Parathyroid adenoma (tissue), 2 donors: ENCODE data around the gene ACTN2.

Experiments
- H2AFZ ChIP-seq: fragments of 300-600 bp; sonication (generic); one replicate; pipeline ENCODE4 v1.7.0; 2017; ENCODE audit warnings: antibody characterized with exemption, mild to moderate bottlenecking
- H3K27ac ChIP-seq: fragments of 300-600 bp; sonication (generic); one replicate; pipeline ENCODE4 v1.7.0; 2017
- H3K27me3 ChIP-seq: fragments of 300-600 bp; sonication (generic); one replicate; pipeline ENCODE4 v1.7.0; 2017; ENCODE audit warnings: low read length; ENCODE audit not compliant: control insufficient read depth, insufficient read depth
- H3K36me3 ChIP-seq: fragments of 300-600 bp; sonication (generic); one replicate; pipeline ENCODE4 v1.7.0; 2017; ENCODE audit warnings: low read length; ENCODE audit not compliant: control insufficient read depth, insufficient read depth
- H3K4me1 ChIP-seq: fragments of 300-600 bp; sonication (generic); one replicate; pipeline ENCODE4 v1.7.0; 2017; ENCODE audit warnings: control low read depth
- H3K4me2 ChIP-seq: fragments of 300-600 bp; sonication (generic); one replicate; pipeline ENCODE4 v1.7.0; 2017; ENCODE audit warnings: low read length
- H3K4me3 ChIP-seq: fragments of 300-600 bp; sonication (generic); one replicate; pipeline ENCODE4 v1.7.0; 2017; ENCODE audit warnings: low read depth, low read length
- H3K79me2 ChIP-seq: fragments of 300-600 bp; sonication (generic); one replicate; pipeline ENCODE4 v1.7.0; 2017; ENCODE audit warnings: control low read depth
- H3K9ac ChIP-seq: fragments of 300-600 bp; sonication (generic); one replicate; pipeline ENCODE4 v1.7.0; 2017; ENCODE audit warnings: mild to moderate bottlenecking
- H3K9me3 ChIP-seq: fragments of 300-600 bp; sonication (generic); one replicate; pipeline ENCODE4 v1.7.0; 2017; ENCODE audit warnings: low read length; ENCODE audit not compliant: control insufficient read depth
- CTCF ChIP-seq: fragments of 300-600 bp; sonication (generic); IDR thresholded peaks from one replicate; pipeline ENCODE4 v1.7.0; 2017; ENCODE audit warnings: antibody characterized with exemption, mild to moderate bottlenecking
- donor health status: primary hyperparathyroidism.

The ACTN2 gene

GRCh38 chr1:236688705-236689104 lies 2.4 kb downstream of the ACTN2 start:
- Histone ChIP-seq H3K4me3 (no peak overlapping the region), H3K79me2 (no peaks in the 10 kb centered on the region), H3K4me2 (no peak overlapping the region), H3K4me1 (no peaks in the 10 kb centered on the region), H3K36me3 (no peaks in the 10 kb centered on the region), H3K27ac (no peak overlapping the region), H3K9me3 (no peaks in the 10 kb centered on the region), H3K27me3 (no peaks in the 10 kb centered on the region), H3K9ac (no peak overlapping the region), H2AFZ (no peak overlapping the region)
- TF ChIP-seq CTCF, result no peak

GRCh38 chr1:236689713-236690569 lies 3.6 kb downstream of the ACTN2 start:
- Histone ChIP-seq H3K4me3 (no peak overlapping the region), H3K4me1 (no peaks in the 10 kb centered on the region), H3K9ac (no peak overlapping the region), H3K79me2 (no peaks in the 10 kb centered on the region), H3K27me3 (no peaks in the 10 kb centered on the region), H3K9me3 (no peaks in the 10 kb centered on the region), H2AFZ (no peak overlapping the region), H3K36me3 (no peaks in the 10 kb centered on the region), H3K27ac (no peak overlapping the region), H3K4me2 (no peak overlapping the region)
- TF ChIP-seq CTCF, result no peak

GRCh38 chr1:236691348-236691747 lies 5.0 kb downstream of the ACTN2 start:
- Histone ChIP-seq H3K79me2 (no peaks in the 10 kb centered on the region), H3K4me3 (no peak overlapping the region), H3K36me3 (no peaks in the 10 kb centered on the region), H3K27me3 (no peaks in the 10 kb centered on the region), H3K9me3 (no peaks in the 10 kb centered on the region), H3K27ac (no peak overlapping the region), H3K9ac (no peak overlapping the region), H3K4me1 (no peaks in the 10 kb centered on the region), H3K4me2 (no peak overlapping the region), H2AFZ (no peak overlapping the region)
- TF ChIP-seq CTCF, result no peak

- Histone ChIP-seq H3K9me3 (no peaks in the 10 kb centered on the region), H3K27me3 (no peaks in the 10 kb centered on the region), H3K9ac (no peak overlapping the region), H3K4me3 (no peak overlapping the region), H3K4me1 (no peaks in the 10 kb centered on the region), H3K4me2 (no peak overlapping the region), H3K27ac (no peak overlapping the region), H3K79me2 (no peaks in the 10 kb centered on the region), H3K36me3 (no peaks in the 10 kb centered on the region), H2AFZ (no peak overlapping the region)
- TF ChIP-seq CTCF, result no peak
Measured at GRCh38 chr1:236692128-236692527, 5.8 kb downstream of the ACTN2 start.

- no peak for TF ChIP-seq CTCF
- Histone ChIP-seq H3K4me1 (no peaks in the 10 kb centered on the region), H3K9me3 (no peaks in the 10 kb centered on the region), H3K4me3 (no peak overlapping the region), H3K9ac (no peak overlapping the region), H3K36me3 (no peaks in the 10 kb centered on the region), H3K27me3 (no peaks in the 10 kb centered on the region), H3K4me2 (no peak overlapping the region), H3K27ac (no peak overlapping the region), H3K79me2 (no peaks in the 10 kb centered on the region), H2AFZ (no peak overlapping the region)
Measured at GRCh38 chr1:236692742-236693141, 6.4 kb downstream of the ACTN2 start.
